GM21528 (cell line): ENCODE measurements around the gene CD33.
"Not testable (repeated sequence)": the region's sequence is repeated elsewhere in the genome, so short reads cannot be mapped to it uniquely, and the experiment has no call there.

ENCODE experiments used
- ATAC-seq: cut with Tn5 transposase; IDR thresholded peaks from one replicate; pipeline ENCODE4 v1.9.1; 2021; ENCODE audit warnings: mild to moderate bottlenecking, moderate library complexity; ENCODE audit not compliant: unreplicated experiment, low FRiP score

The CD33 gene

GRCh38 chr19:51224898-51225393 is at the start of gene CD33:
Gene CD33 (plus strand): TSS chr19:51225080. CDS start chr19:51225119, 39 bp downstream.
- ATAC-seq, result not testable (repeated sequence)

DNA sequence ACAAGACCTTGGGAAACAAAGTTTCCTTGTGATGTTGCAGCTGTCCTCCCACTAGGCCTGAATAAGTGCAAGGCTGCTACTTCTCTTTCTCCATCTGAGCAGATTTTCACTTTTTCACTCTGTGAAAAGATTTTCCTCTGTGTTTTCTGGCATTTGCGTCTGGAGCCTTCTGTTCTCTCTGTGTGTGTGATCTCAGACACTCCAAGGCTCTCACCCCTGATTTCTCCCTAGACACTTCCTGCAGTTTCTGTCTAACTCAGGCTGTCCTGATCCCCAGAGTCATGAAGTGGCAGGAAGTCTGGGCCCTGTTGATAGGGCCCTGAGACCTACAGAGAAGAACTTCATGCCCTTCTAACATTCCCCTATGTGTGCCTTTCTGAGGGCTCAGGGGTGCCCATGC is 45.6 kb upstream of the CD33 start:
- no peak for ATAC-seq

DNA sequence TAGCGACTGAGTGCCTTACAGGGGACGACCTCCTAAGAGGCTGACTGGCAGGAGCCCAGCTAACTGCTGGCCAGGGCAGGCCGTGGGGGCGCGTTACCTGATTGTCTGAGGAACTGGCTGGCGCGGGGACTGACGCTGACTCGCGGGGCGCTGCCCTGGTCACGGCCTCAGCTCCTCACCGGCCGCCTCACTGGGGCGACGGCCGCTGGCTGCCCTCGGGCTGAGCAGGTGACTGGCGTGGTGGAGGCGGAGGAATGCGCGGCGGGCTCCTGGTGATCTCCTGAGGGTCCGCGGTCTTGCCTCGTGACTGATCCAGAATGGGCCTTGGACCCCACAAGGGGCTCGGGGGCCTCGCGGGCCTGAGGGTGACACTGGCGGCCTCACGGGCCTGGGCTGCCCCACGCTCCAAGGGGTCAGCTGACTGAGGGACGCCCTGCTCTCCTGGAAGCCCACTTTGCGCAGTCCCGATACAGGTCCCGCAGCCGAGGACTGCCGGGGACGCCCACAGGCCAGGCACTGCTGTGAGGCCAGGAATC is 43.4 kb upstream of the CD33 start:
- ATAC-seq, result no peak

DNA sequence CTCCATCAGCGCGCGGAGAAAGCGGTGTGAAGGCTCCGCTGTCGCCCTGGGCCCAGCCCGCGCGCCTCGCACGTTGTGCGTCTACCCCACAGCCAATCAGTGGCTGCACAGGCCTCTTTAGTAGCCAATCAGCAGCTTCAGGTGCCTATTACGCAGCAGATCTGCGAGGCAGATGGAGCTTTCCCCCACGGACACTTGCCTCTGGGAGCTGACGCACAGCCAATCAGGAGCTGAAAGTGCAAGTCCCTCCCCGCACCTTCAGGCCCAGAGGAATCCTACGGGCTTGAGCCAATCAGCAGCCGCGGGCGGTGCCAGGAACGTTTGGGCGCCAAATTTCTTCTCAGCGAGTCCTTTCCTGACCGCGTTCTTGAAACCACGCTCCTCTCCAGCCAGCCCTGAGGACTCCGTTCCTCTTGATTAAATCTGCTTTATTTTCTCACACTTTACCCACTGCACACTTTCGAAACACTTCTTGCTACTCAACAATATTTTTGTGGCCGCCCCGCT is 42.9 kb upstream of the CD33 start:
- ATAC-seq, result no peak

DNA sequence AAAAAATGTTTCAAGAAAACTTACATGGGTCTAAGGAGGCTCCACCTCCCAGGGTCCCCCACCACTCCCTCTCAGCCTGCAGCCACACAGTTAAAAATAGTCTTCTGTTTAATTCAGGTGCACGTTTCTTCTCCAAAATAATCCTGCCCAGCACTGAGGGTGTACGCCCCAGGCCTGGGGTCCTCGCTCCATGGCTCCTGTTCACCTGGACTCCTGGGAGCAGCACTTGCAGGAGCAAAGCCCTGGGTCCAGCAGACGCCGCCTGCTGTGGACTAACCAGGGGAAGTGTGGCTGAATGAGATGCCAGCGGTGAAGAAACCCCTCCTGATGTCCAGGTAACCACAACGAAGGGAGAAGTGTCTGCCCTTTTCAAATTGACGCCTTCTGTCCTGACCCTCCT is 41.3 kb upstream of the CD33 start:
- no peak for ATAC-seq

DNA sequence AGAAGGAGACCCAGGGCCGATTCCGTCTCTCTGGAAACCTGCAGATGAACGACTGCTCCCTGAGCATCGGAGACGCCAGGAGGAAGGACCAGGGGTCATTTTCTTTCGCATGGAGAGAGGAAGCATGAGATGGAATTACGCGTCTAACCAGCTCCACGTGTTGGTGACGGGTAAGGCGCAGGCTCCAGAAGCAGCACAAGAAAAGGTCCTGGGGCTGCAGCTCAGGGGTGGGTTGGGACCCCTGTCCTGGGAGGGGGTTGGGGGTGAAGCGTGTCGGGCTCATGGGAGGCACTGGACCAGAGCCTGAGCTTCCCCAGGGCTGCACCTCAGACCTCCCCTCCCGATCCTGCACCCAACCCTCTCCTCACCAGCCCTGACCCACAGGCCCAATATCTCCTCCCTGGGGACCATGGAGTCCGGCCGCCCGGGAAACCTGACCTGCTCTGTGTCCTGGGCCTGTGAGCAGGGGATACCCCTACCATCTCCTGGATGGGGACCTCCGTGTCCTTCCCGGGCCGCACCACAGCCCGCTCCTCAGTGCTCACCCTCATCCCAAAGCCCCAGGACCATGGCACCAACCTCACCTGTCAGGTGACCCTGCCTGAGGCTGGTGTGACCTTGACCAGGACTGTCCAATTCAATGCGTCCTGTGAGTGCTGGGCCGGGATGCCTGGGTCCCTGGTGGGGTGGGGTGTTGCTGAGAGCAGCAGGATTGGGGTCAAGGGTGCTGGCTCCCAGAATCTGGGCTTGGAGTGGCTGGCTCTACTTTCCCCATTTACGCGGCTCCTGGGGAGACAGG is 39.6 kb upstream of the CD33 start:
- ATAC-seq, result no peak

DNA sequence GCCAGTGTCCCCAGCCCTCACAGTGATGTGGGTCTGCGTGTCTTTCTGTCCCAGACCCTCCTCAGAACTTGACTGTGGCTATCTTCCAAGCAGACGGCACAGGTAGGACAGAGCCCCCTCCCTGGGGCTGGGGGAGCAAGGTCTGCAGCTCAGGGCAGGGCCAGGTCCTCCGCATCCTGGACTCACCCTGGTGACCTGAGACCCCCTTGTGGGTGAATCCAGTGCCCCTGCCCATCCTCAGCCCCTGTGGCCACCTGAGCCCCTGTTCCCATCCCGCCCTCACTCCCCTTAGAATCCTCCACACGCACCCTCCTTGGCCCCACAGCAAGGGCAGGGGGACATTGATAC is 39.0 kb upstream of the CD33 start:
- ATAC-seq, result no peak

DNA sequence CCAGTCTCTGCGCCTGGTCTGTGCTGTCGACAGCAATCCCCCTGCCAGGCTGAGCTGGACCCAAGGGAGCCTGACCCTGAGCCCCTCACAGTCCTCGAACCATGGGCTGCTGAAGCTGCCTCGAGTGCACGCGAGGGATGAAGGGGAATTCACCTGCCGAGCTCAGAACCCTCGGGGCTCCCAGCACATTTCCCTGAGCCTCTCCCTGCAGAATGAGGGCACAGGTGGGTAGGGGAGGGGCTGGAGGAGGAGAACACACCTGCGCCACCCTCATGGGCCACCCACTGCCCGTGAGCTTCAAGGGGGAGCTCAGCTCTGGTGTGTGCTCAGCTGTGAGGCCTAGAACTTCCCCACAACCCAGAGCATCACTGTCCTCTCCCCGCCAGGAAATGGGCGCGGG is 38.6 kb upstream of the CD33 start:
- no peak for ATAC-seq

DNA sequence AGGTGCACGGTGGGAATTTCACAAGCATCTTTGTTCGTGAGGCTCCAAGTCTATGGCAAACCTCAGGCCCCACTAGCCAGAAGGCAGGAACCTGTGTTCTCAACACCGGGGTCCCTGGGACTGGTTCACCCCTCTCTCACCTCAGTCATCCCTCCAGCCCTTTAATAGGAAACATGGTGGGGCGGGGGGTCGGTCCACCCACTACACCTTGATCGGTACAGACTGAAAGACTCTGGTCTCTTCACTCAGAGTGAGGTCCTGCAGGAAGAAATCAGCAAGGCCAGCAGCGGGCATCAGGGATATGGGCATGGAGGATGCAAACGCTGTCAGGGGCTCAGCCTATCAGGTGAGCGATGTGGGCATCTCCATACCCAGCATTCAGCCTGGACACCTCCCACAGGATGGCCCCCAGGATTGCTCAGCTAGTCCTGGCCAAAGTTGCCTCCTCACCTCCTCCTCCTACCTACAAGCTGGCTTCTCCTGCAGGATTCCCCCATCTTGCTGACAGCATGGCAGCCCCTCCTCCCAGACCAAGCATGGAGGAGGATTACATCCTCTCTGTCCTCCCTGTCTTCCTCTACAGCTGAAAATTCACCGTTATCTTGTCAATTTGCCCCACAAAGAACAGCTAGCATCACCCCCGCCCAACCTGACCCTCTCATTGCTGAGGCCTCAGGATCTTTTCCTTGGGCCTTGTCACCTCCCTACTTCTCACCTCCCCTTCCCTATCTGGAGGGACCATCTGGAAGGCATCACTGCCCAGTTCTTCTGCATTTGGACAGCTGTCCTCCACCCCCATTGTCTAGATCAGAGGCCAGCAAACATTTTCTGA is 37.3 kb upstream of the CD33 start:
- ATAC-seq, result no peak

GRCh38 chr19:51188227-51188559 is 36.7 kb upstream of the CD33 start:
- no peak for ATAC-seq

DNA sequence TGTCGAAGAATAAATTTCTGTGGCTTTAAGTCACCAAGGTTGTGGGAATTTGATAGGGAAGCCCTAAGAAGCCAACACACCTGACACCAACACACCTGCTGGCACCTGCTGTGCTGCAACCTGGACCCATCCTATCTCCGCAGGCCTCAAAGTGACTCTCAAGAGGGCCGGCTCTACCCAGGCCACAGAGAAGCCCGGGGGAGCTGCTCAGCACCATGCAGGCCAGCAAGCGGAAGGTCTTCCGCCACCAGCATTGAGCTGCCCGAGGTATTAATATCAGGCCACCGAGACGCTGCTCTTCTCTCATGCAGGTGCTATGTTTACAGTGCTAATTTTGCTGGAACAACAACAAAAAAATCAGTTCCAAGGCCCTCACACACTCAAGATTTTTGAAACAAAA is 32.2 kb upstream of the CD33 start:
- ATAC-seq, result no peak

DNA sequence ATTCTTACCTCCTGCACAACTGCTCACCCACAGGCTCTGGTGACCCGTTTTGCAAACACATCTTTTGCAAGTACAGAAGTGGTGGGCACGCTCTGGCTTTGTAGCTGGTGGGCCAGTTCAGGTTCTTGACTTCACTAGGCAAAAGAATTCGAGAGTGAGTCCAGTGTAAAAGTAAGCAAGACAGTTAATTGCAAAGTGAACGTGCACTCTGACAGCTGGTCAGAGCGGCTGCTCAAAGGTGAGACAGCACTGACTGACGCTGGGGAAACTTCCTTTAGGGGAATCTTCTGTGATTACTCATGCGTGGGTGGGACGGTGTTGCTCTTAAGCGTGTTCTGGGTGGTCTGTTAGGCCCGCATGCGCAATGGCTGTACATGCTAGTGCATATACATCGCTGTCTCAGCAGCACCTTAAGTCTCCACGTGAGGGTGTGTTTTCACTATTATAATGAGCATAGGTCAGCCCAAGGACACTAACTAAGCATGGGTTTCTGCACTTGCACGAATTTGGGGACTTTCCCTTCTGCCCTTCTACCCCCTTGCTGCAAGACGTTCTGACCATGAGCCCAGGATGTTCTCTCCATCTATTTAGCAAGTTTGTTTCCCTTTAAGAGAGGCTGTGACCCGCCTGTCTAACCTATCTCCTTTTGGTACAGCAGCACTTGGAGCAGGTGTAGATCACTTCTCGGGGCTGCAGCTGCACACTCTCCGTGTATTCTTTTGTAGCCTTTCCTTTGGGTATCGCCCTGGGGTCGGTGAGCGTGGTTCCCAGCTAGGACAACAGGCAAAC is 30.2 kb upstream of the CD33 start:
- no peak for ATAC-seq

DNA sequence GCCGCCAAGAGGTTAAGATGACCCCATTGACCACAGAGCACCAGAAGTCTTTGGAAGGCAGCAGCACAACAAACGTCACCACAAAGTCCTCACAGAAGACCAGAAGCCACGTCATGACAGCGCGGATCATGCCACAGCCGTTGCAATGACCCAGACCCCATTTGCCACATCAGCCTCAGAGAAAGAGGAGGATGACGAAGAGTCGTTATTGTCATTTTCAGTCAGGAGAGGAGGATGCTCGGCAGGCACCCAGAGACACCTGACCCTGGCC is 29.6 kb upstream of the CD33 start:
- ATAC-seq, result no peak

- ATAC-seq, result no peak
These were observed 29.3 kb upstream of the CD33 start for GRCh38 chr19:51195616-51196015.

GRCh38 chr19:51196181-51196580 is 28.7 kb upstream of the CD33 start:
- no peak for ATAC-seq

GRCh38 chr19:51198641-51199040 is 26.2 kb upstream of the CD33 start:
- no peak for ATAC-seq

DNA sequence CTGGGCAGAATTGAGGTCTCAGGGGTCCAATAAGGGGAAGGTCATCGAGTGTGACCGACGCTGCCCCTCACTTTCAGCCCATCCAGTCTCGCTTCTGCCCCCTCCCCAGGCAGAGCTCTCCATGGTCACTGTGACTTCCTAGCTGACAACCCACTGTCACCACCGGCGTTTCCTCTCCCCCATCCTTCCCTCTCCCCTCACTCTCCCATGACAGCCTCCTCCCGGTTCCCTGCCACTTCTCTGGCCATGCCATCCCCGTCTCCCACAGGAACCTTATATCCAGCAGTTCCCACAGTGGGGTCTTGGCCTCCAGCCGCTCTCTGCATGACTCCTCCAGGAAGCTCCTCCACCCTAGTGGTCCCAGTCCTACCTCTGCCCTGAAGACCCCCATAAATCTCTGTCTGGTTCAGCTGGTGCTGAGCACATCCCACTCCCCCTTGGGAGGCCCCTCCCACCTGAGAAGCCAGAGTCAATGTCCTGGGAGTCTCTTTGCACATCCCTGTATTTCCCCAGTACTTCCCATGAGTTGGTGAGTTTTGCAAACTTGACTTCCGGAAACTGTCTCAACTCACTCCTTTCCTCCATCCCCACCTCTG is 24.7 kb upstream of the CD33 start:
- no peak for ATAC-seq

DNA sequence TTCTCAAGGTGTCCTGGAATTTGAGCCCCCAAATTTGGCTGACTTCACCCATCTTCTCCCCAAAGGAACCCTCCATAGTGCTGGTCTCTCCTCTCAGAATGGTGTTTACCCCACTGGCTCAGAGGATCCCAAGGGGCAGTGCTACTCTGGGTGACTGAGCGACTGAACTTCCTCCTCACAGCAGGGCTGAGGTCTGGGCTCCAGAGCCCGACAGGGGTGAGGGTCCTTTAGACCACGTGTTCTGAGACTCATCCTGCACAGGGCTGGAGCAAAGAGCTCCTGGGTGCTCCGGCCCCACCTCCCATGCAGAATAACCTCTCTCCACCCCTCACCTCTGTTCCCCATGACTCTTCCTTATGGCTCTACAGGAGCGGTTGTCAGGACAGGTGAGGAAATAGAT is 23.2 kb upstream of the CD33 start:
- no peak for ATAC-seq

DNA sequence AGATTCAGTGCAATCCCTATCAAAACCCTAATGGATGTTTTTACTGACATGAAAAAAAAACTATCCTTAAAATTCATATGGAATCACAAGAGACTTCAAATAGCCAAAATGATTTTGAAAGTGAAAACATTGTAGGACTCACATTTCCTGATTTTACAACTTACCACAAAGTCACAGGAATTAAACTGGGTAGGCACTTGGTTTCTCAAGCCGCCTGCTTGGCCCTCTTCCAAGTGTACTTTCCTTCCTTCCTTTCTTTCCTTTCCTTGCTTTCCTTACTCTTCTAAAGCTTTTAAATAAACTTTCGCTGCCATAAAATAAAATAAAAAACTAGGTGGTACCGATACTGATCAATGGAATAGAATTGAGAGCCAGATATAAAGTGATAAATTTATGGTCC is 21.0 kb upstream of the CD33 start:
- ATAC-seq, result no peak

- no peak for ATAC-seq
These were observed 20.6 kb upstream of the CD33 start for GRCh38 chr19:51204321-51204720.

GRCh38 chr19:51207747-51208146 is 17.1 kb upstream of the CD33 start:
- ATAC-seq, result no peak
